ENCODE data around the gene KCNJ16.

KCNJ16 gene

DNA sequence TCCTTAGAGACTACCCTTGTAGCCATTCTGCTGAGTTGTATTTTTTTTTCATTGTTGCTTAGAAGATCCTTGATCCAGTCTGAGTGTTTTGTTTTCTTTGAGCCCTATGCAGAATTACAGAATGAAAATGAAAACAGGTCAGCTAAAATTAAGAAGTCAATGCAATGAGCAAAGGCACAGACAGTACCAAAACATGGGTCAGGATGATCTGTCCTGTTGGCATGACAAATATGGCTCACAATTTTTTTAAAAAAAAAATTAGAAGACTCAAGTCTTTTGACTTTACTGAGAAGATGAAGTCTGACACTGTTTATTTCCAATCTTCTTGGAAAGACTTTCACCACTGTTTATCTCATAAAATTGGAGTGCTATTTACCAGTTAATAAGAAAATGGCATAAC lies 32.4 kb downstream of the KCNJ16 start:
- TF ChIP-seq, protein P1, sequence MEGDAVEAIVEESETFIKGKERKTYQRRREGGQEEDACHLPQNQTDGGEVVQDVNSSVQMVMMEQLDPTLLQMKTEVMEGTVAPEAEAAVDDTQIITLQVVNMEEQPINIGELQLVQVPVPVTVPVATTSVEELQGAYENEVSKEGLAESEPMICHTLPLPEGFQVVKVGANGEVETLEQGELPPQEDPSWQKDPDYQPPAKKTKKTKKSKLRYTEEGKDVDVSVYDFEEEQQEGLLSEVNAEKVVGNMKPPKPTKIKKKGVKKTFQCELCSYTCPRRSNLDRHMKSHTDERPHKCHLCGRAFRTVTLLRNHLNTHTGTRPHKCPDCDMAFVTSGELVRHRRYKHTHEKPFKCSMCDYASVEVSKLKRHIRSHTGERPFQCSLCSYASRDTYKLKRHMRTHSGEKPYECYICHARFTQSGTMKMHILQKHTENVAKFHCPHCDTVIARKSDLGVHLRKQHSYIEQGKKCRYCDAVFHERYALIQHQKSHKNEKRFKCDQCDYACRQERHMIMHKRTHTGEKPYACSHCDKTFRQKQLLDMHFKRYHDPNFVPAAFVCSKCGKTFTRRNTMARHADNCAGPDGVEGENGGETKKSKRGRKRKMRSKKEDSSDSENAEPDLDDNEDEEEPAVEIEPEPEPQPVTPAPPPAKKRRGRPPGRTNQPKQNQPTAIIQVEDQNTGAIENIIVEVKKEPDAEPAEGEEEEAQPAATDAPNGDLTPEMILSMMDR (IDR thresholded peaks at IDR 0.05; ENCODE audit: insufficient read depth, low read length, poor library complexity, severe bottlenecking), result no peak
- H3K36me3 ChIP-seq (ENCODE audit: control insufficient read depth, insufficient read depth, low read length), result no peaks in the 10 kb centered on the region
- DNase-seq (ENCODE audit: extremely low read depth, insufficient read length), result no peak
- H3K27me3 ChIP-seq (replicated peaks; ENCODE audit: control insufficient read depth, insufficient read depth, low read length), result no peaks in the 10 kb centered on the region
- no peak overlapping the region for H3K4me3 ChIP-seq (replicated peaks; ENCODE audit: low read depth, low read length)

DNA sequence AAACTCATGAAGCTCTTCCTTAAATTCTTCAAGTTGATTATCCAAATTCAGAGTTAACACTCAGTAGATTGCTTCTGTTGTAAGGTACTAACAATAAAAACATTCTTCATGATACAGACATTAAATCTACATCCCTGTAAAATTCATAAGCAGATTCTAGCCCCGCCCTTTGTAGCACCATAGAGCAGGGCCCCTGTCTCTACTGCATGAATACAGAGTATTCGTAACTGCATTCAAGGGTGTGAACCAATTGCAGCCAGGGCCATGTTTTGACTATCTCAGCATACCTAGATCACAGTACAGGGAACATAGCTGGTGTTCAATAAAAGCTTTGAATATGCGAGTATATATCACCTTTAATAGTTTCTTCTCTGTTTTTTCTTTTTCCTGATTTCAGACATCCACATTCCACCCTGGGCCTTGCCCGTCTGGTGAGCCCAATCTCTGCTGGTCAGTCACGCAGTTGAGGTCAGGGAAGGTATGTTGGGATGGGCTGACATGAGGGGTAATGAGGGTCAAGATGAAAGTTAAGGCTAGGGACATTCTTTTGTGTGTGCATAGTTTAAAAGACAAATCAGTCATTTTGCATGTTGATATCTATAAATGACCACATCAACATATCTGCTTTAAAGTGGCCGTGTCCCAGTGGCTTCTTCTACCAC lies 33.0 kb downstream of the KCNJ16 start:
- no peak for DNase-seq (ENCODE audit: extremely low read depth, insufficient read length)
- Histone ChIP-seq H3K4me3 (replicated peaks; ENCODE audit: low read depth, low read length) (no peak overlapping the region), H3K27me3 (replicated peaks; ENCODE audit: control insufficient read depth, insufficient read depth, low read length) (no peaks in the 10 kb centered on the region), H3K36me3 (ENCODE audit: control insufficient read depth, insufficient read depth, low read length) (no peaks in the 10 kb centered on the region)
- TF ChIP-seq, protein P1 (IDR thresholded peaks at IDR 0.05; ENCODE audit: insufficient read depth, low read length, poor library complexity, severe bottlenecking), result no peak

DNA sequence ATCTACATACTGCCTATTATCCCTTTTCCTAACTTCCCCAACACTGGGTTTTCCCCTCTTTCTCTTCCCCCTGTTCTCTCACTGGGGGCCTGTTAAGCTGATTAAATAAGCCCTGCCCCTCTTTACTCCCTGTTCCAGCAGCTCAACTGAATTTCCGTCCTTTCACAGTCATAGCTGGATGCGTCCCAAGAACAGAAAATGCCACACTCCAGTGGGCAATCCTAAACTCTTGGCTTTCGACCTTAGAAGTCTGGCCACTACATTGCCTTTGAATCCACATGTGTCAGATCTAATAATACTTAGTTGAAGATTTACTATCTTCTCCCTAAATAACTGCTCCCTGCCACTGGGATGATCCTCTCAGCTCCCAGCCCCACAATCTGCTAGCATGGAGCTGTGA lies 34.5 kb downstream of the KCNJ16 start:
- no peak for DNase-seq (ENCODE audit: extremely low read depth, insufficient read length)
- Histone ChIP-seq H3K4me3 (replicated peaks; ENCODE audit: low read depth, low read length) (no peak overlapping the region), H3K27me3 (replicated peaks; ENCODE audit: control insufficient read depth, insufficient read depth, low read length) (no peaks in the 10 kb centered on the region), H3K36me3 (ENCODE audit: control insufficient read depth, insufficient read depth, low read length) (no peaks in the 10 kb centered on the region)
- TF ChIP-seq, protein P1 (IDR thresholded peaks at IDR 0.05; ENCODE audit: insufficient read depth, low read length, poor library complexity, severe bottlenecking), result no peak

DNA sequence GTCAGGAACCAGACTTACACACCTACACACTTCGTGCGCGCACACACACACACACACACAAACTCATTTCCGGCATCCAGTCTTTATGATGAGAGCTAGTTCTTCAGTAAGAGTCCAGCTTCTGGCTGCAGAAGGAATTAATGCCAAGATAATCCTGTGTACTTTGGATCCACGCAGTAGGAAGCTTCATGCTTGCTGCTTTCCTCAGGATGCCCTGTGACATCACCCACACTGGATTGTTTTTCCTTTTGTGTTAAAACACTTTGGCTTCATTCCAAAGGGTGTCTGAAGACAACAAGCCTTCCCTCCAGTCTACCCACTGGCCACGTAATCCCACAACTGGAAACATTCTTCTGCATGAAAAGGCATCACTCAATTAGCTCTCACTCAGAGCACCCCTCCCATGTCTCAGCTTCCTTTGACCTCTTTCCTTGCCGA lies 35.4 kb downstream of the KCNJ16 start:
- TF ChIP-seq, protein P1 (IDR thresholded peaks at IDR 0.05; ENCODE audit: insufficient read depth, low read length, poor library complexity, severe bottlenecking), result no peak
- H3K36me3 ChIP-seq (ENCODE audit: control insufficient read depth, insufficient read depth, low read length), result no peaks in the 10 kb centered on the region
- no peak for DNase-seq (ENCODE audit: extremely low read depth, insufficient read length)
- H3K4me3 ChIP-seq (replicated peaks; ENCODE audit: low read depth, low read length), result no peak overlapping the region
- no peaks in the 10 kb centered on the region for H3K27me3 ChIP-seq (replicated peaks; ENCODE audit: control insufficient read depth, insufficient read depth, low read length)

DNA sequence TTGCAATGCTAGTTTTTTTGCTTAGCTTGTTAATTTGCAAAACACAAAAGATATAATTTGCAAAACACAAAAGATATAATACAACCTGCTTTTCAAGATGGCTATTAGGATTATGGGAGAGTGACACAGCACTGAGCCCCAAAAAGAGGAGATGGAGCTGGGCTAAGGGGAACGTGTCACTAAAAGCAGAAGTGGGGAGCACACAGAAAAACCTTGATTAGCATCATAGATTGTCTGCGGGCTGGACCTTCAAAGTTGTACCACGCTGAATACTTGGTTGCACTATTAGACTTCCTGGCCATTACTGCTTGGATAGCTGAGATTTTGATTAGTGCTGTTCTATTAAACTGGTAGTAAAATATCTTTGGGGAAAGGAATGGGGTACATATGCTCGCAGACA lies 36.2 kb downstream of the KCNJ16 start:
- H3K36me3 ChIP-seq (ENCODE audit: control insufficient read depth, insufficient read depth, low read length), result no peaks in the 10 kb centered on the region
- DNase-seq (ENCODE audit: extremely low read depth, insufficient read length), result no peak
- TF ChIP-seq, protein P1 (IDR thresholded peaks at IDR 0.05; ENCODE audit: insufficient read depth, low read length, poor library complexity, severe bottlenecking), result no peak
- H3K4me3 ChIP-seq (replicated peaks; ENCODE audit: low read depth, low read length), result no peak overlapping the region
- no peaks in the 10 kb centered on the region for H3K27me3 ChIP-seq (replicated peaks; ENCODE audit: control insufficient read depth, insufficient read depth, low read length)

DNA sequence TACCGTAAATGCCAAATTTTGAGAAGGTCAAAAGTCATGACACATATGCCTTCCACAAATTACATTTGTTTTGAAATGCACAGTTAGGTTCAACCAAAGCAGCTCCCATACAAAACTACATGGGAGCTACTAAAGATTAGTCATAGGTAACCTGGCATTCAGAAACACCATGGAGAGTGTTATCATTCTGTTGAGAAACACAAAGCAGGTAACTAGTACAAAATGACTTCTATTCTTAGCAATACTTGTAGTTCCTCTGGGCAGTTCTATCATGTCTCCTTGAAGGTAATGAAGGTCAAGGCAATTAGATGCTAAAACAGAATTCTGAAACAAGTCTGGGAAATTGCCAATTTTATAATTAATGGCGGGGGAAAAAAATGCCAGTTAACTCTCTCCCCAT lies 39.4 kb downstream of the KCNJ16 start:
- DNase-seq (ENCODE audit: extremely low read depth, insufficient read length), result no peak
- H3K4me3 ChIP-seq (replicated peaks; ENCODE audit: low read depth, low read length), result no peak overlapping the region
- H3K27me3 ChIP-seq (replicated peaks; ENCODE audit: control insufficient read depth, insufficient read depth, low read length), result no peaks in the 10 kb centered on the region
- H3K36me3 ChIP-seq (ENCODE audit: control insufficient read depth, insufficient read depth, low read length), result no peaks in the 10 kb centered on the region
- TF ChIP-seq, protein P1 (IDR thresholded peaks at IDR 0.05; ENCODE audit: insufficient read depth, low read length, poor library complexity, severe bottlenecking), result no peak

All from GM06990 (cell line).